OCI-LY1 (cell line): ENCODE results near the gene RASA2.

ENCODE experiments used
- EZH2 ChIP-seq: fragments of 200-600 bp; sonication (generic), shearing (Covaris generic); IDR thresholded peaks from 2 replicates; pipeline ENCODE4 v1.8.0; 2017; ENCODE audit warnings: borderline replicate concordance, mixed run types, mild to moderate bottlenecking, antibody characterized with exemption, low read length, moderate library complexity, mixed read lengths
- TF ChIP-seq, protein P1 (sequence below): fragments of 200-600 bp; sonication (generic), shearing (Covaris generic); IDR thresholded peaks from 2 replicates; pipeline ENCODE4 v1.5.1; 2017; ENCODE audit warnings: mild to moderate bottlenecking, antibody characterized with exemption, low read length, moderate library complexity, mixed read lengths

GRCh38 chr3:141539431-141540187 lies 52.8 kb downstream of the RASA2 start:
- no peak for TF ChIP-seq EZH2
- TF ChIP-seq, protein P1, sequence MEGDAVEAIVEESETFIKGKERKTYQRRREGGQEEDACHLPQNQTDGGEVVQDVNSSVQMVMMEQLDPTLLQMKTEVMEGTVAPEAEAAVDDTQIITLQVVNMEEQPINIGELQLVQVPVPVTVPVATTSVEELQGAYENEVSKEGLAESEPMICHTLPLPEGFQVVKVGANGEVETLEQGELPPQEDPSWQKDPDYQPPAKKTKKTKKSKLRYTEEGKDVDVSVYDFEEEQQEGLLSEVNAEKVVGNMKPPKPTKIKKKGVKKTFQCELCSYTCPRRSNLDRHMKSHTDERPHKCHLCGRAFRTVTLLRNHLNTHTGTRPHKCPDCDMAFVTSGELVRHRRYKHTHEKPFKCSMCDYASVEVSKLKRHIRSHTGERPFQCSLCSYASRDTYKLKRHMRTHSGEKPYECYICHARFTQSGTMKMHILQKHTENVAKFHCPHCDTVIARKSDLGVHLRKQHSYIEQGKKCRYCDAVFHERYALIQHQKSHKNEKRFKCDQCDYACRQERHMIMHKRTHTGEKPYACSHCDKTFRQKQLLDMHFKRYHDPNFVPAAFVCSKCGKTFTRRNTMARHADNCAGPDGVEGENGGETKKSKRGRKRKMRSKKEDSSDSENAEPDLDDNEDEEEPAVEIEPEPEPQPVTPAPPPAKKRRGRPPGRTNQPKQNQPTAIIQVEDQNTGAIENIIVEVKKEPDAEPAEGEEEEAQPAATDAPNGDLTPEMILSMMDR = no peak
